ENCODE measurements around the gene CACHD1. TPM values are rescaled to one million over a fixed set of nuclear protein-coding genes. Genes with fewer than 3 reads are reported as not detected.

Gene CACHD1
- total RNA-seq, 4 donors from 2014 or later = 7.7 to 20.1 (median 9.8) TPM

- Histone ChIP-seq H3K4me3 (no peak overlapping the region), H3K27me3 (no peaks in the 10 kb centered on the region), H3K36me3 (no peaks in the 10 kb centered on the region), H3K9me3 (no peaks in the 10 kb centered on the region), H3K27ac (no peak overlapping the region), H3K4me1 (no peaks in the 10 kb centered on the region)
- no peak for ATAC-seq
- TF ChIP-seq POLR2A (IDR thresholded peaks at IDR 0.05) = no peak
- no peak for TF ChIP-seq EP300 (IDR thresholded peaks at IDR 0.05)
- TF ChIP-seq, protein P1, sequence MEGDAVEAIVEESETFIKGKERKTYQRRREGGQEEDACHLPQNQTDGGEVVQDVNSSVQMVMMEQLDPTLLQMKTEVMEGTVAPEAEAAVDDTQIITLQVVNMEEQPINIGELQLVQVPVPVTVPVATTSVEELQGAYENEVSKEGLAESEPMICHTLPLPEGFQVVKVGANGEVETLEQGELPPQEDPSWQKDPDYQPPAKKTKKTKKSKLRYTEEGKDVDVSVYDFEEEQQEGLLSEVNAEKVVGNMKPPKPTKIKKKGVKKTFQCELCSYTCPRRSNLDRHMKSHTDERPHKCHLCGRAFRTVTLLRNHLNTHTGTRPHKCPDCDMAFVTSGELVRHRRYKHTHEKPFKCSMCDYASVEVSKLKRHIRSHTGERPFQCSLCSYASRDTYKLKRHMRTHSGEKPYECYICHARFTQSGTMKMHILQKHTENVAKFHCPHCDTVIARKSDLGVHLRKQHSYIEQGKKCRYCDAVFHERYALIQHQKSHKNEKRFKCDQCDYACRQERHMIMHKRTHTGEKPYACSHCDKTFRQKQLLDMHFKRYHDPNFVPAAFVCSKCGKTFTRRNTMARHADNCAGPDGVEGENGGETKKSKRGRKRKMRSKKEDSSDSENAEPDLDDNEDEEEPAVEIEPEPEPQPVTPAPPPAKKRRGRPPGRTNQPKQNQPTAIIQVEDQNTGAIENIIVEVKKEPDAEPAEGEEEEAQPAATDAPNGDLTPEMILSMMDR (IDR thresholded peaks at IDR 0.05) = no peak
- no peak for TF ChIP-seq POLR2AphosphoS5 (IDR thresholded peaks at IDR 0.05)
- 71 to 85% methylated on average over 1 of the region's 1 CpG for WGBS, 2 donors (ENCODE audit: low coverage in 1 of 2)
These were observed 11.0 kb upstream of the CACHD1 start for GRCh38 chr1:64458915-64459314.

GRCh38 chr1:64459743-64460142 is 10.2 kb upstream of the CACHD1 start:
- WGBS, 2 donors (ENCODE audit: low coverage in 1 of 2) = 95 to 100% methylated on average over 1 to 5 of the region's 5 CpGs
- no peaks in the 10 kb centered on the region for H3K36me3 ChIP-seq
- H3K27ac ChIP-seq = no peak overlapping the region
- no peak for TF ChIP-seq EP300 (IDR thresholded peaks at IDR 0.05)
- no peak for TF ChIP-seq POLR2A (IDR thresholded peaks at IDR 0.05)
- TF ChIP-seq, protein P1 (IDR thresholded peaks at IDR 0.05) = no peak
- TF ChIP-seq POLR2AphosphoS5 (IDR thresholded peaks at IDR 0.05) = no peak
- no peaks in the 10 kb centered on the region for H3K27me3 ChIP-seq
- H3K9me3 ChIP-seq = no peaks in the 10 kb centered on the region
- no peaks in the 10 kb centered on the region for H3K4me1 ChIP-seq
- no peak overlapping the region for H3K4me3 ChIP-seq
- ATAC-seq = no peak

DNA sequence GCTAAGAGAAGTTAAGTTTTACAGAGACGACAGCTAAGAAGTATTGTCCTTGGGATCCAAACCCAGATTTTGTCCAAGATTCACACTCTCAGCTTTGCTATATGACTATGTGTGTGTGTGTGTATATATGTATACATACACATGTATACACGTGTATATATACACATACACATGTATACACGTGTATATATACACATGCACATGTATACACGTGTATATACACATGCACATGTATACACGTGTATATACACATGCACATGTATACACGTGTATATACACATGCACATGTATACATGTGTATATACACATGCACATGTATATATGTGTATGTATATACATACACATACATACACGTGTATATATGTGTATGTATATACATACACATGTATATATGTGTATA is 3.9 kb upstream of the CACHD1 start:
- TF ChIP-seq, protein P1 (IDR thresholded peaks at IDR 0.05) = no peak
- no peak for TF ChIP-seq POLR2AphosphoS5 (IDR thresholded peaks at IDR 0.05)
- TF ChIP-seq EP300 (IDR thresholded peaks at IDR 0.05) = no peak
- Histone ChIP-seq H3K4me3 (no peak overlapping the region), H3K27ac (no peak overlapping the region), H3K9me3 (no peaks in the 10 kb centered on the region), H3K4me1 (peaks cover 0 to 15% (median 0%) of the 10 kb centered on the region in 3 donors), H3K36me3 (no peaks in the 10 kb centered on the region), H3K27me3 (peaks cover 6% of the 10 kb centered on the region)
- 75 to 86% methylated on average over 7 of the region's 7 CpGs for WGBS, 2 donors (ENCODE audit: low coverage in 1 of 2)
- ATAC-seq = no peak

DNA sequence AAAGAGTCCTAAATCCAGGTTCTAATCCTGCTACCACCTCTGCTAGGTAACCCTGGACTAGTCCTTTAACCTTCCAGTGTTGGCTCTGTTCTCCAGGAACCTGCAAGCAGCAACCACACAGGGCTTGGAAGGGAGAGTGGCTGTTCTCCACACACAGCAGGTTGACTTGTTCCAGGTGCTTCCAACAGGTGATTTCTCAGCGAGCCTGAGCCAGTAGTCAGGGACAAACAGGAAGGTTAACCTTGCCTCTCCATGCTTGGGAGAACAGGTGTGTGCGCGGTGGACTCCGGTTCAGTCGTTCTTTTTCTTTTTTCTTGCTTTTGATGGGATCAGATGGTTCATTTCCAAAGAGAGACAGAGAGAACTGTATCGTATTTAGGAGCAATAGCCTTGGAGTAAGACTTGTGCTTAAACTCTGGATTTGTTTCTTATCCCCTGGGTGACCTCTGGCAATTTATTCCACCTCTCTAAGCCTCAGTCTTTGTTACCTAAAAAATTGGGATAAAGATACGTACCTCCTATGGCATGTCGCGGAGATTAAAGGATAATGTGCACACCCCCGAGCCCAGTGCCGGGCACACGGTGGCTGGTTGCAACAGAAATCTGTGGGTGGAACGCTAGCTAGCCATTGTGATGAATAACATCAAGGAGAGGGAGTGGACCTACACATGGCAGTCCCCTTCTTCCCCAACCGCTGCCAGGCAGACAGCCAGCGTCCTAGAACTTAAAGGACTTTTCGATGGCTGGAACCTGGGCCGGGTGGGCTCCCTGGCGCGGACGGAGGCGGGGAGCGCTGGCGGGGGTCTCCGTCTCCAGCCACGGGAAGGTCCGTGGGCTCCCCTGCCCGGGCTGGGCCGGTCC is 583 bp upstream of the CACHD1 start:
- 4 to 24% methylated on average over 9 to 14 of the region's 28 CpGs for WGBS, 2 donors (ENCODE audit: low coverage in 1 of 2)

More for the DNA sequence above, 583 bp upstream of the CACHD1 start:
- TF ChIP-seq, protein P1 (IDR thresholded peaks at IDR 0.05) = no peak
- TF ChIP-seq EP300 (IDR thresholded peaks at IDR 0.05) (no peak), POLR2AphosphoS5 (IDR thresholded peaks at IDR 0.05) (no peak), POLR2A (IDR thresholded peaks at IDR 0.05) (no peak)
- Histone ChIP-seq H3K36me3 (no peaks in the 10 kb centered on the region), H3K27me3 (peaks cover 10% of the 10 kb centered on the region), H3K4me3 (peak overlapping the region; percentile 39 to 80), H3K27ac (peak overlapping the region in 3 of 4 donors; percentile 65 to 88 (median 81)), H3K9me3 (no peaks in the 10 kb centered on the region), H3K4me1 (peaks cover 0 to 43% (median 0%) of the 10 kb centered on the region in 3 donors)
- peak; percentile 2 for ATAC-seq

Measured in gastroesophageal sphincter (tissue), 4 donors.